Glutamatergic neuron (in vitro differentiated cells): Measurements from ENCODE around the gene LSM3. TPM values are rescaled to one million over a fixed set of nuclear protein-coding genes. Genes with fewer than 3 reads are reported as not detected.
A peak's percentile ranks its signal among the peaks of the same experiment; 100 is the strongest.

Experiments used
- DNase-seq: peaks from one replicate; pipeline ENCODE4 v3.0.0; 2022
- H3K27ac Mint-ChIP-seq: one replicate; pipeline ENCODE4 v1.8.0; 2020; ENCODE audit warnings: mild to moderate bottlenecking, mixed read lengths, inconsistent platforms; ENCODE audit not compliant: unreplicated experiment
- H3K27me3 Mint-ChIP-seq: one replicate; pipeline ENCODE4 v1.8.0; 2020; ENCODE audit warnings: mild to moderate bottlenecking, moderate library complexity, mixed read lengths, inconsistent platforms; ENCODE audit not compliant: unreplicated experiment
- H3K36me3 Mint-ChIP-seq: one replicate; pipeline ENCODE4 v1.8.0; 2020; ENCODE audit warnings: mild to moderate bottlenecking, mixed read lengths, inconsistent platforms; ENCODE audit not compliant: unreplicated experiment
- H3K4me1 Mint-ChIP-seq: one replicate; pipeline ENCODE4 v1.8.0; 2020; ENCODE audit warnings: mild to moderate bottlenecking, low read depth, mixed read lengths, inconsistent platforms; ENCODE audit not compliant: unreplicated experiment
- H3K4me3 Mint-ChIP-seq: one replicate; pipeline ENCODE4 v1.8.0; 2020; ENCODE audit warnings: mild to moderate bottlenecking, mixed read lengths, inconsistent platforms; ENCODE audit not compliant: unreplicated experiment
- H3K9me3 Mint-ChIP-seq: one replicate; pipeline ENCODE4 v1.8.0; 2020; ENCODE audit warnings: mild to moderate bottlenecking, moderate library complexity, mixed read lengths, inconsistent platforms; ENCODE audit not compliant: unreplicated experiment
- CTCF ChIP-seq: fragments of 200-600 bp; sonication (generic); IDR thresholded peaks from one replicate; pipeline ENCODE4 v1.5.0; 2021; ENCODE audit not compliant: partially characterized antibody, unreplicated experiment
- total RNA-seq: library from RNA; stranded (reverse); fragmentation: NEBNext Ultra II Directional; extraction: Animal tissue kit (Norgen Biotek cat#: 25700); gene quantifications from one replicate; pipeline ENCODE4 v1.2.1, GENCODE V29; 2021; ENCODE audit not compliant: unreplicated experiment

The LSM3 gene
- total RNA-seq, 1 donor from 2014 or later = 8.4 TPM

GRCh38 chr3:14199641-14200040 lies 21.0 kb downstream of the LSM3 start:
- H3K4me3 Mint-ChIP-seq = no peak overlapping the region
- no peak for TF ChIP-seq CTCF
- H3K36me3 Mint-ChIP-seq = no peaks in the 10 kb centered on the region
- no peak for DNase-seq
- H3K27me3 Mint-ChIP-seq = no peaks in the 10 kb centered on the region
- H3K4me1 Mint-ChIP-seq = peaks cover 31% of the 10 kb centered on the region
- peaks cover 2% of the 10 kb centered on the region for H3K9me3 Mint-ChIP-seq
- H3K27ac Mint-ChIP-seq = no peak overlapping the region

- peaks cover 2% of the 10 kb centered on the region for H3K9me3 Mint-ChIP-seq
- no peaks in the 10 kb centered on the region for H3K36me3 Mint-ChIP-seq
- H3K4me1 Mint-ChIP-seq = peaks cover 31% of the 10 kb centered on the region
- peak; percentile 41 for DNase-seq
- H3K27ac Mint-ChIP-seq = no peak overlapping the region
- no peaks in the 10 kb centered on the region for H3K27me3 Mint-ChIP-seq
- no peak overlapping the region for H3K4me3 Mint-ChIP-seq
- TF ChIP-seq CTCF = no peak
Measured at GRCh38 chr3:14200276-14200675, 21.7 kb downstream of the LSM3 start.

DNA sequence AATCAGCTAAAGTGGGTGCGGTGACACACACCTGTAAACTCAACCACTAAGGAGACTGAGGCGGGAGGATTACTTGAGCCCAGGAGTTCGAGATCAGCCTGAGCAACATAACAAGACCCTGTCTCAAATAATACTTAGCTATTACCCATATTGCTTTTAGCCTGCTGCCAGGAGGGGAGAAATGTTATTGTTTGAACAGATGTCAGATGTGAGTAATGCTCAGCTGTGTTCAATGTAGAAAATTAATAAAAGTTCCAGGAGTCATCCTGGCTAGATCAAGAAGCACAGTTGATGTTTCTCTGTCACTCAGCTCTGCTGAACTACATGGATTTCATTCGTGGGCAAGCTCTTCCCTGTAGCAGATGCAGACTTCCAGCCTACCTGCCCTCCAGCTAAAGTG lies 22.2 kb downstream of the LSM3 start:
- Mint-ChIP-seq H3K36me3 (no peaks in the 10 kb centered on the region), H3K27me3 (no peaks in the 10 kb centered on the region), H3K4me1 (peaks cover 31% of the 10 kb centered on the region), H3K4me3 (peak overlapping the region; percentile 6), H3K9me3 (peaks cover 2% of the 10 kb centered on the region), H3K27ac (peak overlapping the region; percentile 15)
- no peak for DNase-seq
- no peak for TF ChIP-seq CTCF

- Mint-ChIP-seq H3K4me1 (peaks cover 31% of the 10 kb centered on the region), H3K4me3 (no peak overlapping the region), H3K9me3 (peaks cover 2% of the 10 kb centered on the region), H3K27ac (no peak overlapping the region), H3K36me3 (no peaks in the 10 kb centered on the region), H3K27me3 (no peaks in the 10 kb centered on the region)
- TF ChIP-seq CTCF = no peak
- no peak for DNase-seq
Measured at GRCh38 chr3:14201940-14202684, 23.5 kb downstream of the LSM3 start.

DNA sequence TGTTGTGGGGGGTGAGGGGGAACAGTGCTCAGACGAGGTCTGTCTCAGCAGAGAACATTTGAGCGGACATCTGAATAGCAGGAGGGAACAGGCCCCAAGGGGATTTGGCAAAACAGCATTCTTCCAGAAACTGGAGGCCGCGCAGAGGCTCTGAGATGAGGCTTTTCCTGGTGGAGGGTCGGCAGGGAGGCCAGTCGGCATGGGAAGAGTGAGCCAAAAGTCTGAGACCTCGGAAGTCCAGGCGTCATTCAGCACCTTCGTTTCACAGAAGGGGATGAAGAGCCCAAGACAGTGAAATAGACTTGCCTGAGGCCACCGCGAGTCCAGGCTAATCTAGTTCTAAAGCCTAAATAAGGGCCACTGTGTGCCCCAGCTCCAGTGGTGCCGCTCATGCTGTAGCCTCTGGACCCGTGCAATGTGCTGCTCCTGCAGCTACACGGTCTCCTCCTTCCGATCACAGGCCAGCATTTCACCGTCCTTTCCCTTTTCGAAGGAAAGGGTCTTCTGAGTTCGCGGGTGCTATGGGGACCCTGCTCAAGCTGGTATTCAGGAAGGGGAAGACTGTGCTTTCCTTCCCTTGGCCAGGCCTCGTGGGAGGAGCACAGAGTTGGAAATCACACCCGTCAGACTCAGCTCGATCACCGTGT lies 24.4 kb downstream of the LSM3 start:
- DNase-seq = no peak
- H3K9me3 Mint-ChIP-seq = peaks cover 2% of the 10 kb centered on the region
- H3K4me3 Mint-ChIP-seq = no peak overlapping the region
- H3K36me3 Mint-ChIP-seq = no peaks in the 10 kb centered on the region
- TF ChIP-seq CTCF = no peak
- peaks cover 31% of the 10 kb centered on the region for H3K4me1 Mint-ChIP-seq
- H3K27me3 Mint-ChIP-seq = no peaks in the 10 kb centered on the region
- no peak overlapping the region for H3K27ac Mint-ChIP-seq
